ACC112 (cell line): Measurements from ENCODE around the gene TSPAN9.

Source experiments
- H2AFZ ChIP-seq: fragments of 200-600 bp; sonication (generic); one replicate; pipeline ENCODE4 v1.6.0; 2017; ENCODE audit warnings: antibody characterized with exemption, low read length; ENCODE audit not compliant: unreplicated experiment
- H3K27ac ChIP-seq: fragments of 200-600 bp; sonication (generic); 2 replicates; pipeline ENCODE4 v1.5.1; 2014; ENCODE audit warnings: low read depth, mild to moderate bottlenecking, antibody characterized with exemption, low read length, moderate library complexity
- H3K27me3 ChIP-seq: fragments of 200-600 bp; sonication (generic); 2 replicates; pipeline ENCODE4 v1.6.1; 2014; ENCODE audit warnings: mild to moderate bottlenecking, antibody characterized with exemption, low read length, moderate library complexity, mixed read lengths; ENCODE audit not compliant: insufficient read depth
- H3K36me3 ChIP-seq: fragments of 200-600 bp; sonication (generic); 2 replicates; pipeline ENCODE4 v1.6.1; 2016; ENCODE audit warnings: mild to moderate bottlenecking, antibody characterized with exemption, low read length, moderate library complexity, mixed read lengths; ENCODE audit not compliant: insufficient read depth
- H3K4me1 ChIP-seq: fragments of 200-600 bp; sonication (generic); one replicate; pipeline ENCODE4 v1.6.1; 2016; ENCODE audit warnings: low read length, mixed read lengths; ENCODE audit not compliant: insufficient read depth, unreplicated experiment, control insufficient read depth
- H3K4me3 ChIP-seq: fragments of 200-600 bp; sonication (generic); 2 replicates; pipeline ENCODE4 v1.5.1; 2014; ENCODE audit warnings: mild to moderate bottlenecking, low read depth, low read length
- H3K79me2 ChIP-seq: fragments of 200-600 bp; sonication (generic); one replicate; pipeline ENCODE4 v1.6.0; 2016; ENCODE audit warnings: low read length; ENCODE audit not compliant: control insufficient read depth, unreplicated experiment, insufficient read depth

TSPAN9 gene

GRCh38 chr12:3135522-3136461 is 58.6 kb downstream of the TSPAN9 start:
- Histone ChIP-seq H2AFZ (no peak overlapping the region), H3K4me1 (peaks cover 17% of the 10 kb centered on the region), H3K27ac (no peak overlapping the region), H3K4me3 (no peak overlapping the region), H3K79me2 (no peaks in the 10 kb centered on the region), H3K36me3 (no peaks in the 10 kb centered on the region), H3K27me3 (no peaks in the 10 kb centered on the region)

- H3K27ac ChIP-seq = no peak overlapping the region
Observed at GRCh38 chr12:3136641-3137267, 59.6 kb downstream of the TSPAN9 start.

GRCh38 chr12:3137268-3137781 is 60.1 kb downstream of the TSPAN9 start:
- Histone ChIP-seq H3K79me2 (no peaks in the 10 kb centered on the region), H3K36me3 (no peaks in the 10 kb centered on the region), H2AFZ (peak overlapping the region; percentile 62), H3K27ac (no peak overlapping the region), H3K4me1 (peaks cover 17% of the 10 kb centered on the region), H3K27me3 (no peaks in the 10 kb centered on the region), H3K4me3 (no peak overlapping the region)

More at GRCh38 chr12:3136641-3137267, 59.6 kb downstream of the TSPAN9 start:
- no peaks in the 10 kb centered on the region for H3K79me2 ChIP-seq
- H3K4me3 ChIP-seq = no peak overlapping the region
- no peaks in the 10 kb centered on the region for H3K36me3 ChIP-seq
- H3K27me3 ChIP-seq = no peaks in the 10 kb centered on the region
- H3K4me1 ChIP-seq = peaks cover 17% of the 10 kb centered on the region
- H2AFZ ChIP-seq = no peak overlapping the region

GRCh38 chr12:3137814-3138445 is 60.8 kb downstream of the TSPAN9 start:
- H3K27me3 ChIP-seq = no peaks in the 10 kb centered on the region
- no peaks in the 10 kb centered on the region for H3K36me3 ChIP-seq
- H3K4me3 ChIP-seq = no peak overlapping the region
- no peaks in the 10 kb centered on the region for H3K79me2 ChIP-seq
- peaks cover 14% of the 10 kb centered on the region for H3K4me1 ChIP-seq
- no peak overlapping the region for H3K27ac ChIP-seq
- no peak overlapping the region for H2AFZ ChIP-seq

GRCh38 chr12:3138941-3139511 is 61.8 kb downstream of the TSPAN9 start:
- Histone ChIP-seq H3K36me3 (no peaks in the 10 kb centered on the region), H3K4me1 (peaks cover 8% of the 10 kb centered on the region), H2AFZ (no peak overlapping the region), H3K27me3 (no peaks in the 10 kb centered on the region), H3K27ac (no peak overlapping the region), H3K79me2 (no peaks in the 10 kb centered on the region), H3K4me3 (no peak overlapping the region)

GRCh38 chr12:3139760-3140159 is 62.6 kb downstream of the TSPAN9 start:
- no peak overlapping the region for H3K27ac ChIP-seq

GRCh38 chr12:3140284-3140683 is 63.1 kb downstream of the TSPAN9 start:
- H3K36me3 ChIP-seq = no peaks in the 10 kb centered on the region
- H3K79me2 ChIP-seq = no peaks in the 10 kb centered on the region
- no peak overlapping the region for H3K4me3 ChIP-seq
- peaks cover 8% of the 10 kb centered on the region for H3K4me1 ChIP-seq
- H3K27ac ChIP-seq = no peak overlapping the region
- no peak overlapping the region for H2AFZ ChIP-seq
- H3K27me3 ChIP-seq = no peaks in the 10 kb centered on the region

More at GRCh38 chr12:3139760-3140159, 62.6 kb downstream of the TSPAN9 start:
- Histone ChIP-seq H3K79me2 (no peaks in the 10 kb centered on the region), H3K4me3 (no peak overlapping the region), H3K27me3 (no peaks in the 10 kb centered on the region), H3K4me1 (peaks cover 8% of the 10 kb centered on the region), H3K36me3 (no peaks in the 10 kb centered on the region), H2AFZ (no peak overlapping the region)

GRCh38 chr12:3141339-3142321 is 64.5 kb downstream of the TSPAN9 start:
- Histone ChIP-seq H3K36me3 (no peaks in the 10 kb centered on the region), H3K79me2 (no peaks in the 10 kb centered on the region), H3K27ac (no peak overlapping the region), H2AFZ (no peak overlapping the region), H3K27me3 (no peaks in the 10 kb centered on the region), H3K4me1 (peaks cover 8% of the 10 kb centered on the region), H3K4me3 (no peak overlapping the region)

GRCh38 chr12:3142386-3142785 is 65.2 kb downstream of the TSPAN9 start:
- H3K4me3 ChIP-seq = no peak overlapping the region
- no peak overlapping the region for H3K27ac ChIP-seq
- no peaks in the 10 kb centered on the region for H3K36me3 ChIP-seq
- no peak overlapping the region for H2AFZ ChIP-seq
- no peaks in the 10 kb centered on the region for H3K27me3 ChIP-seq
- no peaks in the 10 kb centered on the region for H3K79me2 ChIP-seq
- H3K4me1 ChIP-seq = peaks cover 4% of the 10 kb centered on the region
